ENCODE results near the gene RCAN2. TPM values are rescaled to one million over a fixed set of nuclear protein-coding genes. Genes with fewer than 3 reads are reported as not detected.
A peak's percentile ranks its signal among the peaks of the same experiment; 100 is the strongest.

RCAN2 gene
- total RNA-seq, 1 experiment from 2014 or later: not detected

DNA sequence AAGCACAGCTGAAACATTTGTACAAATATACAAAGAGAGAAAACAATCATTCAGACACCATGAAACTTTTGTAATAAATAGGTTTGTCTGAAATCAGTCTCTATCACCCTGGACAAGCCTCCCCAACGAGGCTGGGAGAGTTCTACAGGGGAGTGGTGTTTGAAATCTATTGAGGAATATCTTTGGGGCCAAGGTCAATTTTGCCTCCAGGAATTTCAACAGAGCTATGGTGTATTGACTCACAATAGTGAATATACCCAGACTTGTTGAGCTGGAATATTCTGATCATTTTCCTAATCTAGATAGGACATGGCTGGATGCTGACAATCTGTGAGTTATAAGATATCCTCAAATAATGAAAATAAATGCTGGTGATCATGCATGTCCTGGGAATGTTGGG, 269.0 kb downstream of the RCAN2 start:
- no peak overlapping the region for H3K4me3 ChIP-seq (ENCODE audit: low read depth, low read length)
- no peak for TF ChIP-seq CTCF (IDR thresholded peaks at IDR 0.05; ENCODE audit: insufficient read depth in 1 of 2, low read depth in 1 of 2, low read length in 1 of 2, severe bottlenecking in 1 of 2, unreplicated experiment in 1 of 2)
- H3K9me3 Mint-ChIP-seq (ENCODE audit: unreplicated experiment): no peaks in the 10 kb centered on the region
- no TSS peak for BruUV-seq (replicated peaks)
- H3K27ac Mint-ChIP-seq (ENCODE audit: unreplicated experiment): no peak overlapping the region
- intact Hi-C loops (cut with micrococcal nuclease; ENCODE audit: unreplicated experiment): loop anchor here (5.0 kb wide), 1 partner anchor 130 kb away; no protein-coding TSS in a partner anchor
- H3K4me1 ChIP-seq: no peaks in the 10 kb centered on the region
- H3K36me3 Mint-ChIP-seq (ENCODE audit: insufficient read depth, unreplicated experiment): no peaks in the 10 kb centered on the region
- no peaks in the 10 kb centered on the region for H3K9me3 ChIP-seq
- H3K4me3 Mint-ChIP-seq (ENCODE audit: unreplicated experiment): no peak overlapping the region
- H3K4me1 Mint-ChIP-seq (ENCODE audit: low read depth, unreplicated experiment): no peaks in the 10 kb centered on the region
- DNase-seq: no peak
- no peaks in the 10 kb centered on the region for H3K36me3 ChIP-seq (ENCODE audit: control insufficient read depth, insufficient read depth, low read length)
- ChIA-PET CTCF (no interaction called here), POLR2A (no interaction called here)
- H3K27me3 ChIP-seq (replicated peaks; ENCODE audit: control insufficient read depth, insufficient read depth, low read length): no peaks in the 10 kb centered on the region
- peaks cover 10% of the 10 kb centered on the region for H3K27me3 Mint-ChIP-seq (ENCODE audit: insufficient read depth, unreplicated experiment)

- peak in 1 of 2 experiments; percentile 25 for DNase-seq
- ChIA-PET POLR2A (no interaction called here), CTCF (interaction anchor here (0.6 to 0.7 kb wide), 2 partner anchors 189 to 671 kb away, joined by 3 read pairs; no protein-coding TSS in a partner anchor)
- Histone ChIP-seq H3K9me3 (no peaks in the 10 kb centered on the region), H3K36me3 (ENCODE audit: control insufficient read depth, insufficient read depth, low read length) (no peaks in the 10 kb centered on the region), H3K4me3 (ENCODE audit: low read depth, low read length) (no peak overlapping the region), H3K4me1 (no peaks in the 10 kb centered on the region), H3K27me3 (replicated peaks; ENCODE audit: control insufficient read depth, insufficient read depth, low read length) (no peaks in the 10 kb centered on the region)
- Mint-ChIP-seq H3K36me3 (ENCODE audit: insufficient read depth, unreplicated experiment) (no peaks in the 10 kb centered on the region), H3K9me3 (ENCODE audit: unreplicated experiment) (no peaks in the 10 kb centered on the region), H3K27ac (ENCODE audit: unreplicated experiment) (no peak overlapping the region), H3K4me1 (ENCODE audit: low read depth, unreplicated experiment) (no peaks in the 10 kb centered on the region), H3K27me3 (ENCODE audit: insufficient read depth, unreplicated experiment) (peaks cover 10% of the 10 kb centered on the region), H3K4me3 (ENCODE audit: unreplicated experiment) (no peak overlapping the region)
- BruUV-seq (replicated peaks): no TSS peak
- intact Hi-C loops (cut with micrococcal nuclease; ENCODE audit: unreplicated experiment): loop anchor here (1.0 to 5.0 kb wide), 3 partner anchors 129 to 405 kb away; no protein-coding TSS in a partner anchor
- peak; percentile 61 to 82 for TF ChIP-seq CTCF (IDR thresholded peaks at IDR 0.05; ENCODE audit: insufficient read depth in 1 of 2, low read depth in 1 of 2, low read length in 1 of 2, severe bottlenecking in 1 of 2, unreplicated experiment in 1 of 2)
Measured at GRCh38 chr6:46221222-46221793, 269.9 kb downstream of the RCAN2 start.

DNA sequence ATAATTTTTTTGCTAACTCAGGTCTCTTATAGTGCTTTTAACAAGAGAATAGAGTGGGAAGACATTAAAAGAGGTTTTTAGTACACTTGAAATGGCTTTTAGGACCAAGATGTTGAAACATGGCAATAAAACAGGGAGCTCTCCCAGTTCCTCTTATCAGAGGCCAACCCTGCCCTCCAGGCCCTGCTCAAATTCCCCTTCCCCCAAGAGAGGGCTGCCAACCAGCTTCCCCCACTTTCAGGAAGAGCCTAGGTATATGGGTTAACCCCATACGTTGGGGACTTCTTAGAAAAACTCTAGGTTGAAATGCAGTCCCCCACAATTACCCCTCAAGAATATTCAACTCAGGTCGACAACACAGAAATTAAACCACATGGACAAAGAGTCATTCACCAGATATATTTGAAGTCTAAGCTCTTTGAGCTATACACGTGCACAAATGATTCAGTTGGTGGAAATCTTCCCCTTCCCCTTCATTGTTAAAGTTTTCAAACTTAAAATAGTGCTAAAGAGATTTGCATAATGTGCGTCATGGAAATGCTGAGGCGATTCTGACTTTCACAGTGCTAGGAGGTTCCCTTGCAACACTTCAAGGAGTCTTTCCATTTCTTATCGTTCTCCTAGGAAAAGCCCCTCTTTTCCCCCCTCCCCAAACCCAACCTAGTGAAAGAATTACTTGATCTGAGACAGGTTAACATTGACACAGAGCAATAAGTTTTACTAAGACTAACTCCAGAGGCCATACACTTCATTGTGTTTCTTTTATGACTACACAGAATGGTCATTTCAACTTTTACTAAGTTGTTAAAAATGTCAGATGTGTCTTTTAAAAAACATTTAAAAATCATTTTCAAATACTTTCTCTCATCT, 270.7 kb downstream of the RCAN2 start:
- Mint-ChIP-seq H3K36me3 (ENCODE audit: insufficient read depth, unreplicated experiment) (no peaks in the 10 kb centered on the region), H3K27me3 (ENCODE audit: insufficient read depth, unreplicated experiment) (peaks cover 10% of the 10 kb centered on the region), H3K4me3 (ENCODE audit: unreplicated experiment) (no peak overlapping the region), H3K9me3 (ENCODE audit: unreplicated experiment) (no peaks in the 10 kb centered on the region), H3K4me1 (ENCODE audit: low read depth, unreplicated experiment) (no peaks in the 10 kb centered on the region), H3K27ac (ENCODE audit: unreplicated experiment) (no peak overlapping the region)
- BruUV-seq (replicated peaks): no TSS peak
- no peaks in the 10 kb centered on the region for H3K4me1 ChIP-seq
- no peak for DNase-seq
- no peaks in the 10 kb centered on the region for H3K36me3 ChIP-seq (ENCODE audit: control insufficient read depth, insufficient read depth, low read length)
- no peak for TF ChIP-seq CTCF (IDR thresholded peaks at IDR 0.05; ENCODE audit: insufficient read depth in 1 of 2, low read depth in 1 of 2, low read length in 1 of 2, severe bottlenecking in 1 of 2, unreplicated experiment in 1 of 2)
- no peaks in the 10 kb centered on the region for H3K9me3 ChIP-seq
- POLR2A ChIA-PET: no interaction called here
- intact Hi-C loops (cut with micrococcal nuclease; ENCODE audit: unreplicated experiment): loop anchor here (1.0 to 5.0 kb wide), 3 partner anchors 128 to 406 kb away; no protein-coding TSS in a partner anchor
- H3K4me3 ChIP-seq (ENCODE audit: low read depth, low read length): no peak overlapping the region
- CTCF ChIA-PET: interaction anchor here (0.6 to 0.7 kb wide), 2 partner anchors 189 to 672 kb away, joined by 3 read pairs; no protein-coding TSS in a partner anchor
- H3K27me3 ChIP-seq (replicated peaks; ENCODE audit: control insufficient read depth, insufficient read depth, low read length): no peaks in the 10 kb centered on the region

Data from Caco-2 (cell line).